Fibroblast of upper back skin (primary cell): ENCODE data around the gene PIAS1.
"Not testable (repeated sequence)": the region's sequence is repeated elsewhere in the genome, so short reads cannot be mapped to it uniquely, and the experiment has no call there.

ENCODE experiments used
- DNase-seq: peaks from one replicate; pipeline ENCODE4 v3.0.0-alpha.2; 2013

The PIAS1 gene

GRCh38 chr15:68186671-68187397, 132.7 kb downstream of the PIAS1 start:
- DNase-seq: peak; percentile 71

GRCh38 chr15:68187559-68187958, 133.4 kb downstream of the PIAS1 start:
- DNase-seq: peak; percentile 84

GRCh38 chr15:68188647-68189046, 134.5 kb downstream of the PIAS1 start:
- no peak for DNase-seq

GRCh38 chr15:68190048-68190447, 135.9 kb downstream of the PIAS1 start:
- DNase-seq: no peak

- DNase-seq: no peak
Measured at GRCh38 chr15:68191555-68191954, 137.4 kb downstream of the PIAS1 start.

GRCh38 chr15:68192117-68192516, 138.0 kb downstream of the PIAS1 start:
- no peak for DNase-seq

GRCh38 chr15:68192804-68193486, 138.8 kb downstream of the PIAS1 start:
- no peak for DNase-seq

GRCh38 chr15:68195336-68196112, 141.4 kb downstream of the PIAS1 start:
- DNase-seq: no peak

- no peak for DNase-seq
Measured at GRCh38 chr15:68196445-68197169, 142.5 kb downstream of the PIAS1 start.

GRCh38 chr15:68197170-68197492, 143.0 kb downstream of the PIAS1 start:
- DNase-seq: no peak

GRCh38 chr15:68197661-68198437, 143.7 kb downstream of the PIAS1 start:
- no peak for DNase-seq

- no peak for DNase-seq
Measured at GRCh38 chr15:68199340-68199739, 145.2 kb downstream of the PIAS1 start.

- DNase-seq: no peak
Measured at GRCh38 chr15:68200016-68200861, 146.1 kb downstream of the PIAS1 start.

- DNase-seq: no peak
Measured at GRCh38 chr15:68201153-68201878, 147.2 kb downstream of the PIAS1 start.

GRCh38 chr15:68201879-68202261, 147.8 kb downstream of the PIAS1 start:
- DNase-seq: no peak

GRCh38 chr15:68202994-68203393, 148.9 kb downstream of the PIAS1 start:
- DNase-seq: not testable (repeated sequence)

- no peak for DNase-seq
Measured at GRCh38 chr15:68203486-68203885, 149.4 kb downstream of the PIAS1 start.

GRCh38 chr15:68203956-68204355, 149.8 kb downstream of the PIAS1 start:
- no peak for DNase-seq

- no peak for DNase-seq
Measured at GRCh38 chr15:68204361-68204760, 150.2 kb downstream of the PIAS1 start.

- peak; percentile 41 for DNase-seq
Measured at GRCh38 chr15:68204776-68205557, 150.9 kb downstream of the PIAS1 start, which contains the start of gene CALML4. Gene CALML4, minus strand, starts transcription at chr15:68205332. Its CDS starts 85 bp downstream, at chr15:68205247.
